Hepatocyte (in vitro differentiated cells): Measurements from ENCODE around the gene FCRLA.

Experiments used
- CTCF ChIP-seq: fragments of 200-600 bp; sonication (generic); IDR thresholded peaks from 2 replicates; pipeline ENCODE4 v1.5.1; 2016; ENCODE audit warnings: antibody characterized with exemption, mild to moderate bottlenecking; ENCODE audit not compliant: poor library complexity
- EZH2 ChIP-seq: fragments of 200-600 bp; sonication (generic); IDR thresholded peaks from 2 replicates; pipeline ENCODE4 v1.6.1; 2016; ENCODE audit warnings: antibody characterized with exemption, mild to moderate bottlenecking, borderline replicate concordance
- EZH2phosphoT487 ChIP-seq: fragments of 200-600 bp; sonication (generic); IDR thresholded peaks from one replicate; pipeline ENCODE4 v1.6.1; 2018; ENCODE audit warnings: antibody characterized with exemption, mild to moderate bottlenecking, low read depth, moderate library complexity; ENCODE audit not compliant: unreplicated experiment, severe bottlenecking

GRCh38 chr1:161726473-161727255, 19.6 kb downstream of the FCRLA start:
- TF ChIP-seq CTCF (no peak), EZH2phosphoT487 (no peak), EZH2 (no peak)
